Stomach (tissue), 9 donors: ENCODE results near the gene SLC44A1. TPM values are rescaled to one million over a fixed set of nuclear protein-coding genes. Genes with fewer than 3 reads are reported as not detected.

ENCODE experiments used
- DNase-seq, 2 donors: peaks; one replicate each; pipeline versions ENCODE4 v3.0.0 to v3.0.0-alpha.2; 2013 to 2019
- H3K27ac ChIP-seq, 5 donors: fragments of 200-600 bp in 4 of 5; sonication (generic) in 4 of 5; one replicate each; pipeline ENCODE4 v1.5.1; 2013 to 2019; ENCODE audit warnings: mild to moderate bottlenecking in 1 of 5, moderate library complexity in 1 of 5
- H3K27me3 ChIP-seq, 3 donors: fragments of 200-600 bp; sonication (generic); one replicate each; pipeline ENCODE4 v1.5.1; 2017 to 2019; ENCODE audit warnings: mixed run types in 1 of 3
- H3K36me3 ChIP-seq, 4 donors: fragments of 200-600 bp; sonication (generic); 1 replicate in 3 of 4; 2 replicates in 1 of 4; pipeline ENCODE4 v1.5.1; 2016 to 2019
- H3K4me1 ChIP-seq, 4 donors: fragments of 200-600 bp; sonication (generic); one replicate each; pipeline ENCODE4 v1.5.1; 2016 to 2019
- H3K4me3 ChIP-seq, 4 donors: fragments of 200-600 bp; sonication (generic) in 3 of 4; one replicate each; pipeline ENCODE4 v1.5.1; 2016 to 2019; ENCODE audit warnings: mild to moderate bottlenecking in 1 of 4
- H3K9me3 ChIP-seq, 4 donors: fragments of 200-600 bp; sonication (generic); one replicate each; pipeline ENCODE4 v1.5.1; 2016 to 2019
- CTCF ChIP-seq, 7 experiments: fragments of 450-650 bp in 4 of 7; fragments of 200-600 bp in 3 of 7; sonication (generic) in 3 of 7; IDR thresholded peaks; one replicate each; pipeline ENCODE4 v1.5.1; 2016 to 2019; ENCODE audit warnings: antibody characterized with exemption in 7 of 7, control low read depth in 2 of 7, mild to moderate bottlenecking in 1 of 7
- EP300 ChIP-seq: sonication (generic); formaldehyde crosslinking; IDR thresholded peaks from one replicate; pipeline ENCODE4 v1.6.1; 2017; ENCODE audit warnings: antibody characterized with exemption
- POLR2A ChIP-seq, 4 donors: fragments of 450-650 bp; IDR thresholded peaks; one replicate each; pipeline ENCODE4 v1.6.1; 2016; ENCODE audit warnings: antibody characterized with exemption in 4 of 4, control low read depth in 2 of 4, mild to moderate bottlenecking in 1 of 4, moderate library complexity in 1 of 4
- POLR2AphosphoS5 ChIP-seq, 3 donors: sonication (generic); formaldehyde crosslinking; IDR thresholded peaks; one replicate each; pipeline ENCODE4 v1.6.1; 2016; ENCODE audit warnings: antibody characterized with exemption in 3 of 3
- WGBS, 5 donors: extraction: QIAGEN DNeasy Blood & Tissue Kit in 3 of 5; methylation state at CpG; one replicate each; pipeline versions ENCODE4 v1.1.5 to v1.1.7; 2013 to 2018; 5-methylcytosine and 5-hydroxymethylcytosine counted together
- intact Hi-C: fragments of 100-400 bp; cut with DNase I; formaldehyde crosslinking; loops from one replicate; pipeline ENCODE4 v1.15.1; 2023; ENCODE audit warnings: low total_unique reads
- polyA plus RNA-seq, 3 donors: library from polyadenylated mRNA; stranded (reverse); fragments of 200-250 nt; gene quantifications; one replicate each; pipeline ENCODE4 v1.2.3, GENCODE V29; 2013
- total RNA-seq, 5 donors: library from RNA; depleted of rRNA; stranded (reverse); fragments of >200 nt; gene quantifications; one replicate each; pipeline versions ENCODE4 v1.1.0 to v1.2.3, GENCODE V29; 2014 to 2016
- donor health status: healthy with polysubstance abuse.
- donor health status: Bipolar disorder and iron deficiency.
- donor health status: healthy.

Gene SLC44A1
- total and polyA plus RNA-seq, 8 donors, result 5.7 to 82.8 (median 16.1) TPM

- TF ChIP-seq POLR2AphosphoS5 (IDR thresholded peaks at IDR 0.05) (no peak), POLR2A (IDR thresholded peaks at IDR 0.05) (no peak), CTCF (IDR thresholded peaks at IDR 0.05) (no peak)
- H3K4me1 ChIP-seq, result no peaks in the 10 kb centered on the region
- no peaks in the 10 kb centered on the region for H3K27me3 ChIP-seq
- H3K27ac ChIP-seq, result no peak overlapping the region
- intact Hi-C loops, result no loop called here
- peaks cover 9 to 87% (median 68%) of the 10 kb centered on the region in 4 donors for H3K36me3 ChIP-seq
- no peak overlapping the region for H3K4me3 ChIP-seq
- DNase-seq, result no peak
- 87 to 98% (median 95%) methylated on average over 2 of the region's 2 CpGs for WGBS, 5 donors
- H3K9me3 ChIP-seq, result no peaks in the 10 kb centered on the region
Measured at GRCh38 chr9:105363837-105364236, 119.4 kb downstream of the SLC44A1 start.

- no peak for DNase-seq
- H3K4me3 ChIP-seq, result no peak overlapping the region
- WGBS, 5 donors, result 80 to 90% (median 88%) methylated on average over 3 of the region's 3 CpGs
- peaks cover 7 to 71% (median 52%) of the 10 kb centered on the region in 4 donors for H3K36me3 ChIP-seq
- H3K9me3 ChIP-seq, result no peaks in the 10 kb centered on the region
- TF ChIP-seq EP300 (no peak), CTCF (IDR thresholded peaks at IDR 0.05) (no peak), POLR2AphosphoS5 (IDR thresholded peaks at IDR 0.05) (no peak), POLR2A (IDR thresholded peaks at IDR 0.05) (no peak)
- intact Hi-C loops, result no loop called here
- no peaks in the 10 kb centered on the region for H3K4me1 ChIP-seq
- H3K27ac ChIP-seq, result no peak overlapping the region
- H3K27me3 ChIP-seq, result no peaks in the 10 kb centered on the region
Measured at GRCh38 chr9:105369911-105370310, 125.5 kb downstream of the SLC44A1 start.

- no peaks in the 10 kb centered on the region for H3K9me3 ChIP-seq
- no peak overlapping the region for H3K4me3 ChIP-seq
- H3K27me3 ChIP-seq, result no peaks in the 10 kb centered on the region
- 83 to 100% (median 97%) methylated on average over 1 of the region's 1 CpG for WGBS, 5 donors
- no peak for TF ChIP-seq POLR2AphosphoS5 (IDR thresholded peaks at IDR 0.05)
- no peak for TF ChIP-seq POLR2A (IDR thresholded peaks at IDR 0.05)
- no peak for TF ChIP-seq CTCF (IDR thresholded peaks at IDR 0.05)
- no peak for TF ChIP-seq EP300
- H3K27ac ChIP-seq, result no peak overlapping the region
- intact Hi-C loops, result no loop called here
- H3K36me3 ChIP-seq, result peaks cover 7 to 57% (median 51%) of the 10 kb centered on the region in 4 donors
- DNase-seq, result no peak
- H3K4me1 ChIP-seq, result no peaks in the 10 kb centered on the region
Measured at GRCh38 chr9:105373723-105374122, 129.3 kb downstream of the SLC44A1 start.

- Histone ChIP-seq H3K36me3 (peaks cover 7 to 49% (median 47%) of the 10 kb centered on the region in 4 donors), H3K27me3 (no peaks in the 10 kb centered on the region), H3K4me1 (no peaks in the 10 kb centered on the region), H3K4me3 (no peak overlapping the region), H3K27ac (no peak overlapping the region), H3K9me3 (no peaks in the 10 kb centered on the region)
- intact Hi-C loops, result no loop called here
- TF ChIP-seq EP300, result no peak
- TF ChIP-seq POLR2AphosphoS5 (IDR thresholded peaks at IDR 0.05), result no peak
- TF ChIP-seq CTCF (IDR thresholded peaks at IDR 0.05), result no peak
- TF ChIP-seq POLR2A (IDR thresholded peaks at IDR 0.05), result no peak
- 95 to 100% (median 96%) methylated on average over 4 of the region's 4 CpGs for WGBS, 5 donors
- no peak for DNase-seq
Measured at GRCh38 chr9:105375323-105375722, 130.9 kb downstream of the SLC44A1 start.
